ENCODE data around the gene THAP8. TPM values are rescaled to one million over a fixed set of nuclear protein-coding genes. Genes with fewer than 3 reads are reported as not detected.
A peak's percentile ranks its signal among the peaks of the same experiment; 100 is the strongest.

THAP8 gene
- total RNA-seq, 1 donor from 2014 or later = 6.0 TPM

GRCh38 chr19:36001605-36002004, 52.5 kb downstream of the THAP8 start:
- H3K36me3 Mint-ChIP-seq (ENCODE audit: low read depth, unreplicated experiment) = no peaks in the 10 kb centered on the region
- FAIRE-seq = no peak

GRCh38 chr19:35996777-35997176, 57.3 kb downstream of the THAP8 start:
- Histone ChIP-seq H3K4me1 (ENCODE audit: insufficient read depth, low read length) (peaks cover 12% of the 10 kb centered on the region), H3K4me3 (ENCODE audit: insufficient read depth, low read depth, low read length) (no peak overlapping the region), H3K9me3 (ENCODE audit: insufficient read depth, low read depth, low read length) (no peaks in the 10 kb centered on the region), H3K36me3 (ENCODE audit: insufficient read depth, low read length) (no peaks in the 10 kb centered on the region), H4K20me1 (ENCODE audit: insufficient read depth, low read length) (peaks cover 36% of the 10 kb centered on the region), H2AFZ (ENCODE audit: low read depth, low read length) (no peak overlapping the region), H3K79me2 (ENCODE audit: insufficient read depth, low read length) (peaks cover 21% of the 10 kb centered on the region), H3K27ac (ENCODE audit: low read depth, low read length) (no peak overlapping the region), H3K9ac (ENCODE audit: low read length) (no peak overlapping the region), H3K27me3 (ENCODE audit: insufficient read depth, low read length) (no peaks in the 10 kb centered on the region), H3K4me2 (ENCODE audit: low read length) (peak overlapping the region; percentile 95)
- H3K27me3 Mint-ChIP-seq (ENCODE audit: low read depth, unreplicated experiment) = peaks cover 2% of the 10 kb centered on the region
- no peak for DNase-seq (ENCODE audit: low read depth)
- H3K4me1 Mint-ChIP-seq (ENCODE audit: low read depth, unreplicated experiment) = peaks cover 10% of the 10 kb centered on the region
- no peak for FAIRE-seq
- no peak for TF ChIP-seq CTCF (IDR thresholded peaks at IDR 0.05; ENCODE audit: insufficient read depth, low read depth, low read length)
- no peaks in the 10 kb centered on the region for H3K36me3 Mint-ChIP-seq (ENCODE audit: low read depth, unreplicated experiment)
- no peaks in the 10 kb centered on the region for H3K9me3 Mint-ChIP-seq (ENCODE audit: unreplicated experiment)
- H3K4me3 Mint-ChIP-seq (ENCODE audit: unreplicated experiment) = peak overlapping the region; percentile 92
- no peak overlapping the region for H3K27ac Mint-ChIP-seq (ENCODE audit: unreplicated experiment)

More at GRCh38 chr19:36001605-36002004, 52.5 kb downstream of the THAP8 start:
- H3K9me3 ChIP-seq (ENCODE audit: insufficient read depth, low read depth, low read length) = no peaks in the 10 kb centered on the region
- H3K27ac Mint-ChIP-seq (ENCODE audit: unreplicated experiment) = no peak overlapping the region
- peaks cover 26% of the 10 kb centered on the region for H4K20me1 ChIP-seq (ENCODE audit: insufficient read depth, low read length)
- H3K79me2 ChIP-seq (ENCODE audit: insufficient read depth, low read length) = peaks cover 8% of the 10 kb centered on the region
- H3K4me3 ChIP-seq (ENCODE audit: insufficient read depth, low read depth, low read length) = no peak overlapping the region
- no peaks in the 10 kb centered on the region for H3K27me3 Mint-ChIP-seq (ENCODE audit: low read depth, unreplicated experiment)
- TF ChIP-seq CTCF (IDR thresholded peaks at IDR 0.05; ENCODE audit: insufficient read depth, low read depth, low read length) (no peak), EZH2 (IDR thresholded peaks at IDR 0.05; ENCODE audit: insufficient read depth, low read length) (no peak)
- H3K4me2 ChIP-seq (ENCODE audit: low read length) = no peak overlapping the region
- H2AFZ ChIP-seq (ENCODE audit: low read depth, low read length) = no peak overlapping the region
- H3K36me3 ChIP-seq (ENCODE audit: insufficient read depth, low read length) = no peaks in the 10 kb centered on the region
- H3K27ac ChIP-seq (ENCODE audit: low read depth, low read length) = no peak overlapping the region
- H3K4me1 Mint-ChIP-seq (ENCODE audit: low read depth, unreplicated experiment) = no peaks in the 10 kb centered on the region
- no peak for DNase-seq (ENCODE audit: low read depth)
- H3K4me3 Mint-ChIP-seq (ENCODE audit: unreplicated experiment) = no peak overlapping the region
- no peaks in the 10 kb centered on the region for H3K27me3 ChIP-seq (ENCODE audit: insufficient read depth, low read length)
- H3K9ac ChIP-seq (ENCODE audit: low read length) = no peak overlapping the region
- H3K9me3 Mint-ChIP-seq (ENCODE audit: unreplicated experiment) = peaks cover 3% of the 10 kb centered on the region
- no peaks in the 10 kb centered on the region for H3K4me1 ChIP-seq (ENCODE audit: insufficient read depth, low read length)

GRCh38 chr19:35995048-35995993, 58.8 kb downstream of the THAP8 start, which contains the start of gene SDHAF1:
SDHAF1 (plus strand) TSS chr19:35995188; CDS start chr19:35995275, 87 bp downstream.
- Histone ChIP-seq H3K9ac (ENCODE audit: low read length) (peak within 1 kb of the TSS; percentile 71), H3K79me2 (ENCODE audit: insufficient read depth, low read length) (peaks cover 21% of the 10 kb centered on the region), H3K4me1 (ENCODE audit: insufficient read depth, low read length) (peaks cover 12% of the 10 kb centered on the region), H3K4me3 (ENCODE audit: insufficient read depth, low read depth, low read length) (peak within 1 kb of the TSS; percentile 76), H3K27ac (ENCODE audit: low read depth, low read length) (no peak within 1 kb of the TSS), H3K9me3 (ENCODE audit: insufficient read depth, low read depth, low read length) (no peaks in the 10 kb centered on the region), H3K36me3 (ENCODE audit: insufficient read depth, low read length) (no peaks in the 10 kb centered on the region), H2AFZ (ENCODE audit: low read depth, low read length) (peak within 1 kb of the TSS; percentile 100), H3K27me3 (ENCODE audit: insufficient read depth, low read length) (no peaks in the 10 kb centered on the region), H3K4me2 (ENCODE audit: low read length) (peak within 1 kb of the TSS; percentile 95), H4K20me1 (ENCODE audit: insufficient read depth, low read length) (peaks cover 25% of the 10 kb centered on the region)
- H3K4me3 Mint-ChIP-seq (ENCODE audit: unreplicated experiment) = peak within 1 kb of the TSS; percentile 92
- TF ChIP-seq CTCF (IDR thresholded peaks at IDR 0.05; ENCODE audit: insufficient read depth, low read depth, low read length) (no peak), EZH2 (IDR thresholded peaks at IDR 0.05; ENCODE audit: insufficient read depth, low read length) (no peak)
- FAIRE-seq (no peak), DNase-seq (ENCODE audit: low read depth) (peak; percentile 80)
- peaks cover 10% of the 10 kb centered on the region for H3K4me1 Mint-ChIP-seq (ENCODE audit: low read depth, unreplicated experiment)
- peaks cover 4% of the 10 kb centered on the region for H3K27me3 Mint-ChIP-seq (ENCODE audit: low read depth, unreplicated experiment)
- H3K9me3 Mint-ChIP-seq (ENCODE audit: unreplicated experiment) = no peaks in the 10 kb centered on the region
- H3K36me3 Mint-ChIP-seq (ENCODE audit: low read depth, unreplicated experiment) = no peaks in the 10 kb centered on the region
- peak within 1 kb of the TSS; percentile 92 for H3K27ac Mint-ChIP-seq (ENCODE audit: unreplicated experiment)

Data from astrocyte (in vitro differentiated cells and primary cell).